Measurements from ENCODE around the gene ANKRD35. TPM values are rescaled to one million over a fixed set of nuclear protein-coding genes. Genes with fewer than 3 reads are reported as not detected.

Gene ANKRD35
- total and polyA plus RNA-seq, 10 of the 15 experiments (the other 5 are each of a cell fraction or from before 2014, with no cell fraction given): 0.01 to 0.08 TPM; not detected in 8

DNA sequence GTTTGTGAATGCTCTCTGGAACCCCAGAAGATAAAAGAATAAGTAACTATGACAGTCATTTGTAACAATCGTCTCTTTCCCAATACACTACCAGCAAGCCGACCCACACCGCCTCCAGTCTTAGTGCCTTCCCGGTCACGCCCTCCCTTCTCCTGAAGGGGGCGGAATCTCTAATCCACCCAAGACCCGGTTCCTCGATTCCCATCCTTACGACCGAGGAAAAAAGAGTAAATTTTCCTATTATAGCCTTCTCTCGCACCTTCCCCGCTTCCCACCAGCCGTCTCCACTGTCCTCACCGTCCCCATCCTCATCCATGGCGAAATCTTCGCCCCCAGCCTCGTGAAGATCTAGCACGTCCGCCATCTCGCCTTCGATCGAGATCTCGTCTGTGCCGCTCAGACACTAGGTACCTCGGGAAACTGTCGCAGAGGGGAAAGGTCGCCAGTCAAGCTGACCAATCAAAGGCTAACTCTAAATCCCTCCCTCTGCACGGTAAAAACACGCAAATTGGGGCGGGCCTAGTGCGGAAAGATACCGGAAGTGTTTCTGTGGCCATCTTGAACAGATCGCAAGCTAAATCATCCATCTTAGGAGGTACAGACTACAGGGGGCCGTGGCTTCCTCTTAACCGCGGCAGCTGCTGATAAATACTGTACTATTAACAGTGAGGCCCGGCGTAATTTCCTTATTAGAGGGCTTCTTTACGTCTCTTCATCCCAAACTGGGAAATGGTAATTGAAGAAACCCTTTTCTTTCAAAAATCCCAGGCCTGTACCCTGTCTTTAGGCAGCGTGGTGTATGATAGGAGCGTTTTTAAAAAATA is 41.6 kb upstream of the ANKRD35 start, which contains the start of gene RBM8A (continued):
- TF ChIP-seq ZNF274 (IDR thresholded peaks at IDR 0.05; ENCODE audit: insufficient read depth, insufficient read length) (no peak), YY1 (IDR thresholded peaks at IDR 0.05; ENCODE audit: low read depth, low read length) (peak; percentile 99), CEBPB (IDR thresholded peaks at IDR 0.05; ENCODE audit: borderline replicate concordance in 1 of 2, low read depth in 2 of 2, low read length in 2 of 2) (no peak), MYC (IDR thresholded peaks at IDR 0.05; ENCODE audit: insufficient read depth, insufficient read length, insufficient replicate concordance, low read length, severe bottlenecking) (no peak), GABPA (IDR thresholded peaks at IDR 0.05; ENCODE audit: low read depth) (peak; percentile 83), IRF4 (IDR thresholded peaks at IDR 0.05; ENCODE audit: low read depth, low read length) (no peak), CHD2 (IDR thresholded peaks at IDR 0.05; ENCODE audit: borderline replicate concordance, low read depth, low read length) (peak; percentile 90), ZZZ3 (IDR thresholded peaks at IDR 0.05; ENCODE audit: control insufficient read depth, insufficient read length, low read depth) (no peak), IRF5 (IDR thresholded peaks at IDR 0.05; ENCODE audit: borderline replicate concordance) (peak; percentile 26; the same call in 1 of the 2 replicates), EGR1 (IDR thresholded peaks at IDR 0.05; ENCODE audit: borderline replicate concordance in 1 of 2, low read depth in 2 of 2, low read length in 2 of 2) (0 out of 3 replicates have a peak, but pooled peaks of 1 of the 2 experiments have one; percentile 27), SP1 (IDR thresholded peaks at IDR 0.05; ENCODE audit: low read depth, low read length) (peak; percentile 82), NBN (IDR thresholded peaks at IDR 0.05) (peak; percentile 98), RCOR1 (conservative IDR thresholded peaks at IDR 0.05; ENCODE audit: low read depth, low read length) (no peak), ZNF384 (IDR thresholded peaks at IDR 0.05; ENCODE audit: borderline replicate concordance, low read depth, low read length) (no peak), IKZF1 (conservative IDR thresholded peaks at IDR 0.05) (peak; percentile 88), MEF2B (IDR thresholded peaks at IDR 0.05; ENCODE audit: partially characterized antibody, poor library complexity, severe bottlenecking) (peak; percentile 40), POLR2AphosphoS2 (IDR thresholded peaks at IDR 0.05; ENCODE audit: low read depth, low read length) (peak; percentile 90), RUNX3 (IDR thresholded peaks at IDR 0.05; ENCODE audit: low read length) (peak; percentile 62; the same call in 1 of the 2 replicates), BCLAF1 (IDR thresholded peaks at IDR 0.05) (no peak)
- TF ChIP-seq, protein P1, sequence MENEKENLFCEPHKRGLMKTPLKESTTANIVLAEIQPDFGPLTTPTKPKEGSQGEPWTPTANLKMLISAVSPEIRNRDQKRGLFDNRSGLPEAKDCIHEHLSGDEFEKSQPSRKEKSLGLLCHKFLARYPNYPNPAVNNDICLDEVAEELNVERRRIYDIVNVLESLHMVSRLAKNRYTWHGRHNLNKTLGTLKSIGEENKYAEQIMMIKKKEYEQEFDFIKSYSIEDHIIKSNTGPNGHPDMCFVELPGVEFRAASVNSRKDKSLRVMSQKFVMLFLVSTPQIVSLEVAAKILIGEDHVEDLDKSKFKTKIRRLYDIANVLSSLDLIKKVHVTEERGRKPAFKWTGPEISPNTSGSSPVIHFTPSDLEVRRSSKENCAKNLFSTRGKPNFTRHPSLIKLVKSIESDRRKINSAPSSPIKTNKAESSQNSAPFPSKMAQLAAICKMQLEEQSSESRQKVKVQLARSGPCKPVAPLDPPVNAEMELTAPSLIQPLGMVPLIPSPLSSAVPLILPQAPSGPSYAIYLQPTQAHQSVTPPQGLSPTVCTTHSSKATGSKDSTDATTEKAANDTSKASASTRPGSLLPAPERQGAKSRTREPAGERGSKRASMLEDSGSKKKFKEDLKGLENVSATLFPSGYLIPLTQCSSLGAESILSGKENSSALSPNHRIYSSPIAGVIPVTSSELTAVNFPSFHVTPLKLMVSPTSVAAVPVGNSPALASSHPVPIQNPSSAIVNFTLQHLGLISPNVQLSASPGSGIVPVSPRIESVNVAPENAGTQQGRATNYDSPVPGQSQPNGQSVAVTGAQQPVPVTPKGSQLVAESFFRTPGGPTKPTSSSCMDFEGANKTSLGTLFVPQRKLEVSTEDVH (IDR thresholded peaks at IDR 0.05; ENCODE audit: low read depth, partially characterized antibody): peak; percentile 32
- TF ChIP-seq, protein P2, sequence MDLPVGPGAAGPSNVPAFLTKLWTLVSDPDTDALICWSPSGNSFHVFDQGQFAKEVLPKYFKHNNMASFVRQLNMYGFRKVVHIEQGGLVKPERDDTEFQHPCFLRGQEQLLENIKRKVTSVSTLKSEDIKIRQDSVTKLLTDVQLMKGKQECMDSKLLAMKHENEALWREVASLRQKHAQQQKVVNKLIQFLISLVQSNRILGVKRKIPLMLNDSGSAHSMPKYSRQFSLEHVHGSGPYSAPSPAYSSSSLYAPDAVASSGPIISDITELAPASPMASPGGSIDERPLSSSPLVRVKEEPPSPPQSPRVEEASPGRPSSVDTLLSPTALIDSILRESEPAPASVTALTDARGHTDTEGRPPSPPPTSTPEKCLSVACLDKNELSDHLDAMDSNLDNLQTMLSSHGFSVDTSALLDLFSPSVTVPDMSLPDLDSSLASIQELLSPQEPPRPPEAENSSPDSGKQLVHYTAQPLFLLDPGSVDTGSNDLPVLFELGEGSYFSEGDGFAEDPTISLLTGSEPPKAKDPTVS (IDR thresholded peaks at IDR 0.05; ENCODE audit: low read depth, low read length): no peak; the same call in 1 of the 2 replicates

All from GM12878 (cell line).